ELR (cell line): ENCODE data around the gene EGFR.

ENCODE experiments used
- DNase-seq: peaks from one replicate; pipeline ENCODE4 v3.0.0-alpha.2; 2015; ENCODE audit warnings: low read depth

The EGFR gene

DNA sequence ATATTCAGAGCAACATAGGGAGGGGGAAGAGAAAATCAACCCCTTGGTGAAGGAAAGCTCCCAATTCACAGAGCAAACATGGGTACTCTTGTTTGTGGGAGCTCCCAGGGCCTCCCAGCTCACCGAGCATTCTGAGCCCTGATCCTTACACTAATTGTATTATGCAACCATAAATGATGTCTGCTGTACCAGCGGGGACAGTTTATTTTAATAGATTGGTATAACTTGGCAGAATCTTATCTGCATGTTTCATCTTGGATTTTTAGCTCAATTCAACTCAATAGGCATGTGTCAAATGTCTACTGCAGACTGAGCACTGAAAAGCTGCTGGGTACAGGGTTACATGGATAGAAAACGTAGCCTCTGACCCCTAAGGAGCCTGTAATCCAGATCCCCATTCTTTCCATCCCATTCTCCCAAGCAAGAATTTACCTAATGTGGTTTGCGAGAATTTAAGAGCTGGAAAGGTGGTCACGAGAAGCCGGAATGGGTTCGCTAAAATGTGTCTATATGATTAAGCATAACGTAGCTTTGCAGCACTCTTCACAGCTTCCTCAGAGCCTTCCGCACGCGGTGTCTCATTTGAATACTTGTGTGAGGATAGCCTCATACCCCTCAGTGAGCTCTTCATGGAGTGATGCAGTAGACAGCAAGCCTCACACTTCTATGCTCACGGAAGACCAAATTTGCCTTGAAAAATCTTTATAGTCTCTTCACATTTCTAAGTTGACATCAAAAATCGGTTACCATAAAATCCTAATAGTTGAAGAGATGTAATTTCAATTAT is 18.3 kb downstream of the EGFR start:
- DNase-seq: no peak

DNA sequence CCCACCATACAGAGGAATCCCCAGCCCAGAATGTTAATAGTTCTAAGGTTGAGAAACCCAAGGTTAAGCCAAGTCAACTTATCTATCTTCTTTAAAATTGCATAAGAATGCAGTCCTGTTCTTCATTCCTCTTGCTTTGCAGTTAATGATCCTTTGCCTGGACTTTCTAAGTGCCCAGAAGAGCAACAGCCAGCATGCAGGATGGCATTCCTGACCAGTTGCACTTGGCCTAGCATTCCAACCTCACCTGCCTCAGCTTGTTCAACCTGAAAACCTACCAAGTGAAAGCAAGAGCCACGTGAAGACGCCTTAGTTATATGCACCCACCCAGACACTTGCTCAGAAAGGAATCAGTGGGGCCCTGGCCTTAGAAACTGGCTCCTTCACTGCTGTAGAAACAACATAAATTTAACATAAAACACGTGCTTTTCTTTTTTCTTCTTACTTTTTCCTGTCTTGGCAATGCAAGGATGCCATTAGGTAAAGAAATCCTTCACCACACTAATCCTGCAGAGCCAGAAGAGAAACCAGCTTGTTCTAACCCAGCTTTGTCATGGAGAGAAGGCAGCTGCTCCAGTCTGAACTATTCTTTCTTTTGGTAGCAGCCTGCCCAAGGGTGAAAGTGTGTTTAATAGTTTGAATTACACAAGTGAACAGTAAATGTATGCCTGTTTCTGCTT is 25.0 kb downstream of the EGFR start:
- DNase-seq: no peak

DNA sequence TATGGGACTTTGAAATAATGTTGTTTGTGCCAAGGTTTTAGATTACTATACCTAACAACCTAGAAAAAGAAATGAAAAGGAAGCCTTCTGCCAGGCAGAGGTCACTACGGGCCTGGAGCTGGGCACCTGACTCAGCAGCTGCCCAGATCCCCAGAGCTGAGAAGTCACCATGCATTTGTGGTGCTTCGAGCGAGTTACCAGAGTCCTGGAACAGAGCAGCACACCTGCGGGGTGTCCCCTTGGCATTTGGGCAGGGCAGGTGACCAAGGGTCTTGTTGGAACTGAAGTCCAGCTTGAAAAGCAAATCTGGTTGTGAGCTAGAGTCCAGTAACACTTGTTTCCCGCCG is 25.5 kb downstream of the EGFR start:
- no peak for DNase-seq

DNA sequence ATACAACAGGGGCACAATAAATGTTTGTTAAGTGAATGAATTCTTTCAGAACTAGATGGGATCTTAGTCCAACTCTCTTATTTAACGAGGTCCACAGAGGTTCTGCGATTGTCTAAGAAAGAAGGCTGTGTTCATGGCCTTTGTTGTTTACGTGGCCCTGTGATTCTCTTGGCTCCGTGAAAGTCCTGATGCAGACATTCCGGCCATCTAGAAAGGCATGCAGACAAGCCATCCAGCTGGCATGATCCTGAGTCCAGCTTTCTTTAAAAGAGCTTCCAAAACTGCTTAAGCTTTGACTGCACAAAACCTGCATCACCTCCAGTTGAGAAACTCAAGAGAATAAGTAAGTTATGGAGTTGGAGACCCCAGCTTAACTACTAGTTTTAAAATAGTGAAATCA is 26.0 kb downstream of the EGFR start:
- no peak for DNase-seq

DNA sequence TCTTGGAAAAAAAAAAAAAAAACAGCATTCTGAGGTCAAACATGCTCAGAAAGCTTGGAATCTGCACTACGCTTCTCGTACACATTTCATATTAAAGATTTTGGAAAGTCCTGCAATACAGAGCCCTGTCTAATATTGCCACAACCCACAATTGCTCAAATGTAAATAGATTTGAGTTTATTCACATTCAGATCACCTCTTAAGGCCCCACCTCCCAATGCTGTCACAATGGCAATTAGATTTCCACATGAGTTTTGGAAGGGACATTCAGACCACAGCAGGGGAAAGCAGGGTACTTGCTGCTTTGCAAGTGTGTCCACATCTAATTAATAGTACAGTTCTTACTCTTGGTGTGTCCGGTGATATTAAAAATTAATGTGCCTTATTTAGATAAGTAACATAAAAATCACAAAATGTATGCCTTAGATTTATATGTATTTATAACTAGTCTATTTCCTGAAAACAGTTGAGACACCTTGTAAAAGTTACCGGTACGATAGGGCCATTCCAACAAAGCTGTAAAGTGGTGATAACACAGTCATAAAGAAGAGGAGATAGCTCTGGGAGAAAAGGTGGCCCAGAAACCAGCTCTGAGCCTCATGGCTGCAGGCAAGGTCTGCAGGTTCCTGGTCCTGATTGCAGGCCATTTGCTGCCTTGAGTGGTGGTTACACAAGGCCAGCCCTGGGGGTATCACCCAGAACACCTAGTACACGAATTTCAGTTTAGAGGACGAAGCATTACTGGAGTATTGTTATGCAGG is 27.9 kb downstream of the EGFR start:
- no peak for DNase-seq

DNA sequence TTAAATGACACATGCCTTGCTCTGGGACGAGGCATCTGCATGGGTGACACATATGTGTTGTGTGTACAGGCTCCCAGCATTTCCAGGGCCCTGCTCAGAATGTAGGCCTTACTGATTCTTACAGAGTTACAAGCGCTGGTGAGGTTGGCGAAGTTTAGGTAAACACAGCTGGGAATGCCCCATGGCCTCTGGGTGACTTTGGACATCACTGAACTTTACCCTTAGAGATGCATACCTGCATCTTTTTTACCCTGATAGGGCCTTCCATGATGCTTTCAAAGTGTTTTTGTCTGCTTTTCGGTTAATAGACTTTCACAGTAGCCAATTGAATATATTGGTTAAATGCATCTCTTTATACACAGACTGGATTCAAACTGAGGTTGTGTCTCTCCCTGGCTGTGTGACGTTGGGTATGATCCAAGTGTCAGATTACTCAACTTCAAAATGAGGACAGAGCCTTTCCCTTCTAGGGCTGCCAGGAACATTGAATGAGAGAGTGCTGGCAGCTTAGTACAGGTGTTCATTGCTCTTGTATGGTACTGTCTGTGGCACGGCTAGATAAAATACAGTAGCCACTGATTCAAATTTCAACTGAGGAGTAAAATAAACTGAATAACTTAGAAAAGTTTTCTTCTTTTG is 29.5 kb downstream of the EGFR start:
- DNase-seq: no peak

DNA sequence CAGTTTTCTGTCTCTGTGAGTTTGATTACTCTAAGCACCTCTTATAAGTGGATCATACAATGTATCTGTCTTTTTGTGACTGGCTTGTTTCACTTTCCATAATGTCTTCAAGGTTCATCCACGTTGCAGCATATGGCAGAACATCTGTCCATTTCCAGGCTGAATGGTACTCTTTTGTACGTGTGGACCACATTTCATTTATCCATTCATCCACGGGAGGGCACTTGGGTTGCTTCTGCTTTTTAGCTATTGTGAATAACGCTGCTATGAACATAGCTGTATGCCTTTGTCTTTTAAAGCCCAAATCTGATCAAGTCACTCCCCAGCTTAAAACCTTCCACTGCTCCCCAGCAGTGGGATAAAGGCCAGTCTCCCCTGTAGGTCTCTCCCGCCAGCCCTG is 31.5 kb downstream of the EGFR start:
- DNase-seq: peak; percentile 58

DNA sequence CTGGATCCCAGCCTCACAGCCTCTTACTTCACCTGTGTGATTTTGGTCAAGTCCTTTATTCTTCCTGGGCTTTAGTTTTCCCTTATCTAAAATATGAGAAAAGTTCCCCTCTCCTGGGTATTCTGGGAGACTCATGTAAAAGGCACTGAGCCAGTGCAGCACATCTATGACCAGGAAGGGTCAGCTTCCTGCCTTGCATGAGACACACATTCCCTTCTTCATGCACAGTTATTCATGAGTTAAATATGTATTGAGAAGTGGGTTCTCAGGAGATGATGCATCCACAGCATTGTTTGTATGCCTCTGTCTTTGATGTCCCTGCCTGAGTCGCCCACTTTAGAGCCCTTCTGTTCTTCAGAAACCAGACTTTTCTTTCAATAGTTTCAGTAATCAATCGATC is 33.3 kb downstream of the EGFR start:
- DNase-seq: peak; percentile 99

DNA sequence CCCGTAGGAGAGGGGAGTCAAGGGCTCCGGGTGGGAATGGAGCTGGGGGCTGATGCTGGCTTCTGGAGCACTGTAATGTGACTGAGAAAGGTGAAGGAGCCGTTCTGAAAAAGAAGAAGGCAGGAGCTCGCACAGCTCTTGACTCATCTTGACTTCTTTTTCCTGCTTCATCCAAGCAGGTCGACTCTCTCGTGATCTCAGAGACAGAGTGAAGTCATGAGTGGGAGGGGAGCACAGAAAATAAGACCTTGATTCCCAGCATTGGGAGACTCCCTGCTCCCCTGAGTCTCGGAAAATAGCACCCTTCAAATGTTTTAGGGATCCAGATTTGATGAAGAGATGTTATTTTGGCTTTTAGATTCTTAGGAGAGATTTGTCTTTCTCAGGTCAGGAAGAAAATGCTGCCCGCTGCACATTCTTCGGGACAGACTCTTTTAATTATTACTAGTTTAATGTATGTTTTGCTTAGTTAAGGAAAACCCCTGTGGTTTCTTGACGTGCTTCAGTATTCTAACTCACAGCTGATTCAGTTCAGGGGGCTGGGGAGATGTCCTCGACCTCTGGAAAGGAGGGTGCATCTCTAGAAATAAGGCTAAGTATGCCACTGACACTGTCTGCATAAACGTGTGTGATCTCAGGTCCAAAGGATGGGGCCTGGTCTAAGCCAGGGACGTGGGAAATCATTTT is 34.1 kb downstream of the EGFR start:
- peak; percentile 88 for DNase-seq

DNA sequence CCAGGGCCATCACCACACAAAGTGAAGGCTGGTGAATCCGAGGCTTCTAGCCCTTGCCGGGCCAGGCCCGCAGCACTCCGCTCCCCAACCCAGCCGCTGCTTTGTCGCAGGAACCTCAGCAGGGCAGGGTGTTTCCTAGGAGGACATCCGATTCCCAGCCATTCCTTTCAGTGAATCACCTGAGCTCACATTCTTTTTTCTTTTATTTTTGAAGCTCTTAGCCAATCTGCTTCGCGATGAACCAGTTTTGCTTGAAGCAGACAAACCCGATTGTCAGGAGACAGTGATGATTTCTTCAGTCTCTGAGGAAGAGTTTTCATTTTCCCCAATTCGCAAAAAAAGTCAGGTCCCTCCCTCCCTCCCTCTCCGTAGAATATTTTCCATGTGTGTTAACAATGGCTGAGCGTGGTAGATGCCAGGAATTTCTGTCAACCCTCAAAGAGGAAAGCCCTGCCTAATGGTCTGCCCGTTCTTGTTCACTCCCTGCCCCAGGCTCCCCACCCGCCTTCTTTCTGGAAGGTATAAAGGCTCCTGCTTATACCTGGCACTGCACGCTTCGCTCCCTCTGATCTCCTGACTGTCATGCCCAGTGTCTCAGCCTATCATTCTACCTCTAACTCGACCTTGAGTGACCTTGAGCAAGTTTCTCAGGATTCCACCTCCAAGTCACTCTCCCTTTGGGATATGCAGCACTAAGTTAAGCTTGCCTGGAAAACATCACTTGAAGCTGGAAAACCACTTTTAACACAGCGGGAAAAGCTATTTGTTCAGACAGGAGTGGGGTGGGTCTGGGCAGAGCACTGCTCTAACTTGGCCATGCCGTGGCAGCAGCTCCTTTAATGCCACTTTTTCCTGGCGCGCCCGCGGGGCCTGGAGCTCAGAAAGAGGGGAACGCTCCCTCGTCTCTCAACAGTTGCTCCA is 35.1 kb downstream of the EGFR start:
- peak; percentile 57 for DNase-seq

DNA sequence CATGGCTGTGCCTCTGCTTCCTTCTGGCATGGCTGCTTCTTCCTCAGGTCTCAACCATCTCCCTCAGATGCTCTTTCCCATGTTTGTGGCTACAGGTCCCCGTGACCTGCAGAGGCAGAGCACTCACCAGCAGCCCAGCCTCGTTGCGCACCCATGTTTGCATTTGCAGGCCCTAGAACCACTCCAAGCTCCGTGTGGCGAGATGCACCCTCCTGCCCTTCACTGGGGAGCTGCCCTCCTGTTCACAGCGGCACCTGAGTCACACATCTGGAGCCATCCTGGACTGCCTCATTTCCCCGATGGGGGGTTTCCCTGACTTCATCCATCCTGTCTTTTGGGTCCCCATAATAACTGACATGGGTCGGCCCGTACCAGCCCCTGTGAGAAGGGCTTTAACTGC is 35.9 kb downstream of the EGFR start:
- no peak for DNase-seq

DNA sequence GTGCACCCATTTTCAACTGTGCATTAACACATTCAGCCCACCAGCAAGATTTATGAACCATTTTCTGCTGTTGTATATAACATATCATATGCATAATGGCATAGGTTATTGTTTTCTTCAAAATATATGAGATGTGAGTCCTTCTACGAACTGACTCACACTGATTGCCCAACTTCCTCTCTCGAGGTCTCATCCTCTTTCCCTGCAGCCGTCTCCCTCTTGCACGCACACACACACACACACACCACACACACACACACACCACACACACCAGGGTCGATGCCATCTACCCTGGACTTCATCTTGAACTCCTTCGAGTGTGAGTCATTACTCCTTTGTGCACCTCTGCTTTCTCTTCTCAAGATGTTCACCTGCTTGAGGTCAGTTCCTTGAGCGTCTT is 36.7 kb downstream of the EGFR start:
- peak; percentile 91 for DNase-seq

DNA sequence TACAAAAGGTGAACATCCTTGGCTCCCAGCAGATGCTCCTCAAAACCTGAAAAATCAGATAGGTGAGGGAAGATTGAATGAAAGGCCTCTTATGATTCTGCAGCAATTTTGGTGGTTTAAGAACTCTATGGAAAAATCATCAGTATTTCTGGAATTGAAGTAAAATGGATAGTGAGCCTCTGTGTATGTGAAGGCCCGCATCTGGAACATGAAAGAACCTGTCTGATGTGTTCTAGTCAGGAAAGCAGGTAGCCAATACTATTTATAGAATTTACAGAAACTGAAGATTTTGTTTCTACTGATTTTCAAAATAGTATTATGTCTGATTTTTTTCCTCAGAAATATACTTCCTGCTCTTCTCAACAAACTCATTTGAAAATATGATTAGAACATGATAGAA is 37.3 kb downstream of the EGFR start:
- DNase-seq: no peak

DNA sequence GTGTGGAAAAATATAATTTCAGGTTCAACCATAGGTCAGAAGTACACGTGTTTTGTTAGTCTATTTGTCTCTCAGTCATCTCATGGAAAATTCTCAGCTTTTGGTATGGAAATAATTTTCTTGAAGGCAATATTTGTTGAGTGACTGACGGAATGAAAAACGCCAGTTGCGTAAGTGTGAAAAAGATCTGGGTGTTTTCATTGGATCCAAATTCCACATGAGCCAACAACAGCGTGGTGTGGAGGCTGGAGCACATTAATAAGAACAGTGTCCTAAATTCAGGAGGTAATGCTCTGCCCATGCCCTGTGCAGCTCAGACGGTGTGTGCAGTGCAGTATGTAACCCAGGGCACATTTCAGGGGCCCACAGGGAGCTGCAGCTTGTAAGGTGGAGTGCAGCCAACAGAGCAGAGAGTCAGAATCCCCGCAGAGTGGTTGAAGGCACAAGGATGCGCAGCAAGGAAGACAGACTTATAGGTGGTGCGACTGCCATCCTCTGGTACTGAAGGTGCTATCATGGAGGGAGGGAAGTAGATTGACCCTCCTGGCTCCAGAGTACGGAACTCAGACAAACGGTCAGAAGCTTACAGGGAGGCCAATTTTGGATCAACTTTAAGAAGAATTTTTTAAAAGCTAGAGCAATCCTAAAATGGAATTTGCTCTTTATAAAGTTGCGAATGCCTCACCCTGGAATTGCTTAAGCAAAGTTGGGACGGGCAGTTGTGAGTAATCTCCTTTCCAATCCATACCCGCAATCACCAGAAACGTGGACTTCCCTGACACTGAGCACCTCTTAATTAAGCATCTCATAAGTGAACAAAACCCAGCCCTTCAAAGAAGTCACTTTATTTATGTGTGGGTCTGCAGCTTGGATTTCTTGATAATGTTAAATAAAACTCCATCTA is 38.0 kb downstream of the EGFR start:
- no peak for DNase-seq

DNA sequence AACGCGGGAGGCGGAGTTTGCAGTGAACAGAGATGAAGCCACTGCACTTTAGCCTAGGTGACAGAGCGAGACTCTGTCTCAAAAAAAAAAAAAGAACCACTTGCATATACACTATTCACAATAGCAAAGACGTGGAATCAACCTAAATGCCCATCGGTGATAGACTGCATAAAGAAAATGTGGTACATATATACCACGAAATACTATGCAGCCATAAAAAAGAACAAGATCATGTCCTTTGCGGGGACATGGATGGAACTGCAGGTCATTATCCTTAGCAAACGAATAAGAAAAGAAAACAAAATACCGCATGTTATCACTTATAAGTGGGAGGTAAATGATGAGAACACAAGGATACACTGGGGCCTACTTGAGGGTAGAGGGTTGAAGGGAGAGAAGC is 39.5 kb downstream of the EGFR start:
- no peak for DNase-seq

DNA sequence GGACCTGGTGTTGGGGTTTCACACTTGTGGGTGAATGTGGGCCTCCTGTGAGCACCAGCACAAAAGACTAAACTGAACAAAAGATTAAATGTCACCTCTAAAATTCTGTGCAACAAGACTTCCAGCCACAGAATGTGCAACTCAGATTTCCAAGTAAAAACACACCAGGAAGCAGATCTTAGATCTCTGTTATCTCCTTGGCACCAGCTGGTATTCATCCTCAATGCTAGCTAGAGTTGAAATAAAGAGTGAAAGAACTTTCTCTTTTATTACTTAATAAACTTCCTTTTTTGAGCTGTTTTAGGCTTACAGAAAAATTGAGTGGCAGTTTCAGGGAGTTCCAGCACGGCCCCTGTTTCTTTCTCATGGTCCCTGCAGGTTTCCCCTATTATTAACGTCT is 40.2 kb downstream of the EGFR start:
- DNase-seq: no peak

DNA sequence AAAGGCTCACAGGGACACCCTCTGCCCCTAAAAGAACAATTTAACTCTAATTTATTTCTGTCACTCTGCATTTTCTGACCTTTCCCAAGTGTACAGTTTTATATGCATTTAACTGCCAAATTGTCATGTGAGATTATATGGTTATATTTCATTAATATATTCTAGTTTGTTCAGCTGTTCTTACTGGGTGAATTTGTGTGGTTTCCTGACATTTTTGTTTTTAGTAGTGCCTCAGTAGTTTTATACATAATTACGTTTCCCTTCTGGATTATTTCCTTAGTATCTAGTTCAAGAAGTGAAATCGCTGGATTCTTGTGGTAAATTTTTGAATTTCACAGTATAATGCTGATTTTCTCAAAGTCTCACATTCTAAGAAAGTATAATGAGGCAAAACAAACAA is 41.3 kb downstream of the EGFR start:
- no peak for DNase-seq

DNA sequence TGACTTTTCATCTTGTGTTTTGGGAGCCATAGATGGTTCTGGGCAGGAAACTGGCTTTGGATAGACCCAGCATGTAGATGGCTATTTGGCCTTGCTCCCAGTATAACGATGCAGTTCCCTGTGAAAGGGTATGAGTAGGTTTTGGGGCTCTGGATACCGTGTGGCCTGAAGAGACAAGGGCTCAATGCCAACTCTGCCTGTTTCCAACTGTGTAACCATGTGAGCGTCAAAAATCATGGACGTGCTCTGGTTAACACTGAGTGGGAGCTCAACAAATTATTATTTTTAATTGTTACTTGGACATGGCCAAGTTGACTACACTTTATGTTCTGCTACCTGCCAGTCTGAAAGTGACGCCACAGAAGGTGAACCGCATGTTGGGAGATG is 41.8 kb downstream of the EGFR start:
- DNase-seq: no peak

DNA sequence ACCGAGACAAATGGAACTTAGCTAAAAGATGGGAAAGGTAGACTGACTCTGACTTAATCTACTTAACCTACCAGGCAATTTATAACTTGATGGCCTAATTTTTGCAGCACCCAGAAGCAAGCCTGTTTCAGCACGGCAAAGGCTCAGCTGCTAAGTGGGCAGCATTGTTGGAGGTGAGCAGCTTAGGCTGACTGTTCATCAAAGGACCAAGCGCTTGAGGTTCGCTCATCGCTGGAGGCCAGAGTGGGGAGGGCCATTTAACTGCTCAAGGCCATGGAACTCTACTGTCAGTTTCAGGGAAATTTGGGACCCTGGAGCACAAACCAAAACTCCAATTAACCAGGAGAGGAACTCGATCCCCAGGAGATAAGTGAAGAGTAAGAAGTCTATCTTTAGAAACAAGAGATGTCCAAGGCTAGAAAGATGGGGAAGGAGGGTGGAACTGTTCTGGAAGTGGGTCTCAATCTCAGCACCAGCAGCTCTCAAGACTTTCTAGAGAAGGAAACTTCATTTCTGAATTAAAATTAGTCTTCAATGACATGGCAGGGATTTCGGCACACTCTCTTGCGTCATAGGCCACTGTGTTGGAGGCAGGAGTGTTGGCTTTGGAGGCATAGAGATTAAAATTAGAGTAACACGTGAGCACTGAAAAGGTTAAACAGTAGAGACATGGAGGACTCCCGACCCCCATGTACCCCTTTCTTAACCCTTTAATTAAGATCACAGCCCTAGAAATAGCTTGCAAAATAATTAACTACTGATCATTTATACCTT is 43.1 kb downstream of the EGFR start:
- no peak for DNase-seq
